Measurements from ENCODE around the gene NPW.

Gene NPW

DNA sequence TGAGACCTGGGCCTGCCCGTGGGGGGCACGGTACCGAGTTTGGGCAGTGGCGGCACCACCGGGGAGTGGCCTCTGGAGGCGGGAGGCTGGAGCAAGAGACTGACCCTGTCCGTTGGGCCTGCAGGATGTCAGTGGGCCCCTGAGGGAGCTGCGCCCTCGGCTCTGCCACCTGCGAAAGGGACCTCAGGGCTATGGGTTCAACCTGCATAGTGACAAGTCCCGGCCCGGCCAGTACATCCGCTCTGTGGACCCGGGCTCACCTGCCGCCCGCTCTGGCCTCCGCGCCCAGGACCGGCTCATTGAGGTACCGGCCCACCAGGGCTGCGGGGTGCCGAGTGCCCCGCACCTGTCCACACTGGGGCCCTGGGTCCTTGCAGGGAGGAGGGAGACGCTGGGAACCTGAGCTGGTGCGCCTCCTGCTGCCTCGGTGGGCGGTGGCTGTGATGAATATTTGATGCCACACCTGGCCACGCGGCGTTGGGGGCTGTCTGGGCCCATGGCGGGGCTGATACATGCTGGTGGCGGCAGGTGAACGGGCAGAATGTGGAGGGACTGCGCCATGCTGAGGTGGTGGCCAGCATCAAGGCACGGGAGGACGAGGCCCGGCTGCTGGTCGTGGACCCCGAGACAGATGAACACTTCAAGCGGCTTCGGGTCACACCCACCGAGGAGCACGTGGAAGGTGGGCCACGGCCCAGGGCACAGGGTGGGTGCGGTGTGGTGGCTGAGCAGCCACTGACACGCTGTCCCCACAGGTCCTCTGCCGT, 16.8 kb downstream of the NPW start:
- no peak for DNase-seq (ENCODE audit: low read depth)

DNA sequence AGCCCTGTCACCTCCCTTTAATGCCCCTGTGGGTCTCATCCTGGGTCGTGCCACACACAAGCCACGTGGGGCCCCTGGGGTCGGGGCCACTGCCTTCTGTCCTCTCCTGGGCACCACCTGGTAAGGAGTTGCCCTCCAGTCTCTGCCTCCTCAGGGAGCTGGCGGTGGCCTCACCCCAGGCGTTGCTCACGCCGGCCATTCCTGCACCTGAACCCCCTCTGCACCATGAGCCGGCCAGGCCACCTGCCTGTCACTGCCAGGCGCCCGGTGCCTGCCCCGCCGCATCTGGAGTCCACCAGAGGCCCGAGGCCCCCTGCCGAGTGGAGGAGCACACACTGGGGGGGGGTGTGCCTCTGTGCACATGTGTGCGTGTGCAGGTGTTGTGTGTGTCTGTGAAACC, 17.5 kb downstream of the NPW start:
- DNase-seq (ENCODE audit: low read depth), result no peak

- no peak for DNase-seq (ENCODE audit: low read depth)
Measured at GRCh38 chr16:2037647-2038381, 18.2 kb downstream of the NPW start.

- no peak for DNase-seq (ENCODE audit: low read depth)
Measured at GRCh38 chr16:2038382-2039231, 19.0 kb downstream of the NPW start.

DNA sequence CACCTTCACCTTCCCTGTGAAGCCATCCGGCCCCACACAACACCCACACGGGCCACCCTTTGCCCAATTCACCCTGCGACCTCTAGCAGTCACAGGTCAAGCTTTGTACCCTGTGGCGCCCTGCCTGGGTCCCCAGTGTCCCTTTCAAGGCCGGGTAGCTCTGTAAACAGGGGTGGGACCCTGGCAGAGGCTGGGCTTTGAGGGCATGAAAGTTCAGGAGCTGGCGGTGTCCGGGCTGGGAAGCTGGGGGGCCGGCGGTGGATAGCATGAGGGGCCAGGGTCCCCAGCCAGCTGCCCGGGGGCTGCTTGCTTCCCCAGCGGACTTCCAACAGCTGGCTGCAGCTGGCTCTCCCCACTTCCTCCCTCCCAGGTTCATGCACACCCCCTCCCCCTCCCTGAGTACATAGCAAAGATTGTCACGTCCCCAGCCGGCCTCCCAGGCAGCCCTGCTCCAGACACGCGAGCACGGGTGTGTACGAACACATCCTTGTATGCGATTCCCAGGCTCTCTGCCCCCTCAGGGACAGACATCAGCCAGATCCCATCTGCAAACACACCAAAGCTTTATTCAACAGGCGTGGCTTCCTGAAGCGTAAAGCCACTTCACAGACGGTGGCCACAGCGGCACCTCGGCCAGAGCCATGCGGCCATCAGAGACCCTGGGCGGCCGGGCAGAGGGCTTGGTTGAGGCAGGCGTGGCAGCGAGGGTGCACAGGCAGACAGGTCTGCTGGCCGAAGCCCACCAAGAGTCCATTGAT, 19.9 kb downstream of the NPW start:
- no peak for DNase-seq (ENCODE audit: low read depth)

- peak; percentile 36 for DNase-seq (ENCODE audit: low read depth)
Measured at GRCh38 chr16:2040041-2040786, 20.6 kb downstream of the NPW start.

DNA sequence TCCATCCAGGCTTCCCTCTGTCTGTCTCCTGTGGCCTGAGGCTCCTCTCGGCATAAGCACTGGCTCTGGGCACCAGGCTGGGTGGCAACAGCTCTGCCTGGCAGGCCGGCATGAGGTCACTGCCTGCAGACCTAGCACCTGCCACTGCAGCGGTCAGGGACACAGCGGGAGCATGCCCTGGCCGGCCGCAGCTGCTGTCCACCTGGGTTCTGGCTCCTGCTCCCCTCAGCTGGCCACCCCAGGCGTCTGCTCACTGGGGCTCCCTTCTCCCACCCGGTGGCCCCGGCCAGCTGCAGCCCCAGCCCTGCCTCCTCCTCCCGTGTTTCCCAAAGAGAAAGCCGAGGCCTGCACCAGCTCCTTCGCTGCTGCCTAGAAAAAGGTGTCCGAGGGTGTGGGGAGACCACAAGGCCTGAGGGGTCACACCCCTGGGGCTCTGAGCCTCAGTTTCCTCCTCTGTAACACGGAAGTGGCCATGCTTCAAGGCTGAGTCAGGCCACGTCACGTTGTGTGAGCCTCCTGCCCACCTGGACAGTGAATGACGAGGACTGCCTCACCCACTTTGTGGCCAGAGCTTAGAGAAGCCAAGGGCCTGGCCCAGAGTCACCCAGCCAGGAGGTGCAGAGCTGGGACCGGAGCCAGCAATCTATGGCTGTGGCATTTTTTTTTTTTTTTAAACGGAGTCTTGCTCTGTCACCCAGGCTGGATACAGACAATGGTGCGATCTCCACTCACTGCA, 21.4 kb downstream of the NPW start:
- DNase-seq (ENCODE audit: low read depth), result peak; percentile 80

DNA sequence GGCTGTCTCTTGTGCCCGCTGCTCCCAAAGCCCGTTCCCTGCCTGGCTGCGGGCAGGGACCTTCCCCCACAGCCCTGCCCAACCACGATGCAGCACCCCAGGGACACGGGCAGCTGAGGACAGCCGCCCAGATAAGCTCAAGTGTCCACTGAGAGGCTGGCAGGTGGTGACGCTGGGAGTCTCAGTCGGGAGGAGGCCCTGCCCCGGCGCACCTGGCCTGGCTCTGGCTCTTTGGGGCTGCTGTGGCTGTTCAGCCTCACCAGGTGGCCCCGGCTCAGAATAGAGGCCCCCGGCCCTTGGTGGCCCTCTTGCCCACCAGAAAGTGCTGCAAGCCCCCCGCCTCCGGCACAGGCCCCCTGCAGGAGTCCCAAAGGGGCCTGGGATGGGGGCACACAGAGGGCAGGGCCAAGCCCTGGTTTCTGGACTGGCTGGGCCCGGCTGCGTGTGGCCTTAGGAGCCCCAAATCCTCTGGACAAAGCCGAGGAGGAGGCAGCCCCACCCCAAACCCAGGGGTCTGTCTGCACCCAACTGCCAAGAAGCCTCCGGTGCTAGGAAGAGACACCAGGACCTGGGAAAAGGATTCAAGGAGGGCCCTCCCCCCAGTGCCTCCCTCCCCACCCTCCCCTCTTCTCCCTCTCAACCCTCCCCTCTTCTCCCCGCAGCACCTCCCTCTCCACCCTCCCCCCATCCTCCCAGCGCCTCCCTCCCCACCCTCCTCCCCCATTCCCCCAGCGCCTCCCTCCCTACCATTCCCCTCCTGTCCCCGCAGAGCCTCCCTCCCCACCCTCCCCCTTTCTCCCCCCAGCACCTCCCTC, 22.8 kb downstream of the NPW start:
- no peak for DNase-seq (ENCODE audit: low read depth)

DNA sequence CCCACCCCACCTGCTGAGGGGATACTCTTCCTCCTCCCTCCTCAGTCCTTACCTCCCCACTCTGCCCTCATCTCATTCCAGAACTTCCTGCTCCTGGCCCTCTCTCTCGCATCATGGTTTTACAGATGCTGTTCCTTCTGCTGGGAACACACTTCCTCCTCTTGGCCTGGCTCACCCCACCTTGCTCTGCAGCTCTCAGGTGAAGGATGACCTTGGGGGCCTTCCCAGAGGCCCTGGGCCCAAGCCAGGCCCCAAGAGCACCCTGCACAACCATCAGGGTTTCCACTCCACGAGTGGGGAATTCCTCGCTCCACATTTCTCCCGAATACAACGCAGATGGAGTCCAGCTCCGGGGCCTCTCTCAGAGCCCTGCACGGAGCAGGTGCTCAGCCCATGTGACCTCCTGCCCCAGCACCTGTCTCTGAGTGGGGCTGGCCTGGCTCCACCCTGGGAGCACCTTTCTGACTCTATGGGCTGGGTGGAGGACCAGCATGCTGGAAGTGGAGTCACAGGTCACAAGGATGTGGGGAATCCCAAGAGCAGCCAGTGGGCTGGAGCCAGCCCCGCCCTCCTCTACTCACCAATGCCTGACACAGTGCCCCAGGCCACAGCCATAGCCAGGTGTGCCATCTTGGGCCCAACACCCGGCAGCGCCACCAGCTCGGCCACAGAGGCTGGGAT, 23.5 kb downstream of the NPW start:
- no peak for DNase-seq (ENCODE audit: low read depth)

GRCh38 chr16:2043667-2044451, 24.3 kb downstream of the NPW start:
- no peak for DNase-seq (ENCODE audit: low read depth)

- no peak for DNase-seq (ENCODE audit: low read depth)
Measured at GRCh38 chr16:2044541-2044940, 25.0 kb downstream of the NPW start.

GRCh38 chr16:2045965-2046892, 26.6 kb downstream of the NPW start:
- no peak for DNase-seq (ENCODE audit: low read depth)

DNA sequence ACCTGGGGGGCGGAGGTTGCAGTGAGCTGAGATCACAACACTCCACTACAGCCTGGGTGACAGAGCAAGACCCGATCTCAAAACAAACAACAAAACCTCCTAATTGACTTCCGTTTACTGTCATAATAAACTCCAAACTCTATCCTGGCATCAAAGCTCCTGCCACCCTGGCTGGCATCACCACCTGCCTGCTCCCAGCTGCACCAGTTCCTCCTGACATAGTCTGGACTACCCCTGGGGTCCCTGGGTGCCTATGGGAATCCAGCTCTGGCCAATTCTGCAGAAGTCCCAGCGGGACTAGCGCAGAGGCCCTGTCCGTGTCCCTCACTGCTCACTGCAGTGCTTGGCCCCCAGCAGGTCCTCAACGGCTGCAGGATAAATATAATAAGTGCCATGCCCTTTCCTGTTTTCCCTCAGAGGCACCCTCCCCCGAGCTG, 27.3 kb downstream of the NPW start:
- DNase-seq (ENCODE audit: low read depth), result no peak

GRCh38 chr16:2047330-2048115, 27.9 kb downstream of the NPW start, which contains the start of the genes NTHL1 and TSC2:
TSS of gene NTHL1 (minus strand) at chr16:2047834. CDS start at chr16:2047823, 11 bp downstream.
TSS of gene TSC2 (plus strand) at chr16:2047985. CDS start at chr16:2048616, 631 bp downstream.
- DNase-seq (ENCODE audit: low read depth), result peak; percentile 96

GRCh38 chr16:2048116-2048543, 28.5 kb downstream of the NPW start:
- peak; percentile 29 for DNase-seq (ENCODE audit: low read depth)

DNA sequence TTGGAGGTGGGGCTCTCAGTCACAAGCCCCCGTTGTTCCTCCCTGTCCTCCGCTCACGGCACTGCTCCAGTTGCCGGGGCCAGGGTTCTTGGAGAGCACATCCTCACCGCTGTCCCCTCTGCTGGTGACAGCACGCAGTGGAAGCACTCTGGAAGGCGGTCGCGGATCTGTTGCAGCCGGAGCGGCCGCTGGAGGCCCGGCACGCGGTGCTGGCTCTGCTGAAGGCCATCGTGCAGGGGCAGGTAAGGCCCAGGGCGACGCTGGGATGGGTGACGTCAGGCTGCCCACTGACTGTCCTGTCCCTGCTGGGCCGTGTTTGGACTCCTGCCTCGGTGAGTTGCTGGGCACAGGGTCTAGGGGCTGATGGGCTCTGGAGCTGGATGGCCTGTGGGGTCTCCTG, 33.6 kb downstream of the NPW start:
- no peak for DNase-seq (ENCODE audit: low read depth)
